Skeletal muscle tissue (tissue), 4 donors: ENCODE results near the gene IGDCC3. TPM values are rescaled to one million over a fixed set of nuclear protein-coding genes. Genes with fewer than 3 reads are reported as not detected.

Source experiments
- H3K27ac ChIP-seq: one replicate; pipeline ENCODE4 v1.7.0; 2013; ENCODE audit warnings: mild to moderate bottlenecking, low read depth, low read length, inconsistent platforms
- H3K27me3 ChIP-seq, 3 donors: one replicate each; pipeline ENCODE4 v1.7.0; 2013; ENCODE audit warnings: low read length in 3 of 3; ENCODE audit not compliant: control insufficient read depth in 3 of 3, insufficient read depth in 3 of 3
- H3K36me3 ChIP-seq, 3 donors: one replicate each; pipeline ENCODE4 v1.7.0; 2013; ENCODE audit warnings: low read length in 3 of 3; ENCODE audit not compliant: control insufficient read depth in 3 of 3, insufficient read depth in 3 of 3
- H3K4me1 ChIP-seq, 3 donors: one replicate each; pipeline ENCODE4 v1.7.0; 2013; ENCODE audit warnings: low read length in 3 of 3, mild to moderate bottlenecking in 3 of 3; ENCODE audit not compliant: control insufficient read depth in 3 of 3, insufficient read depth in 3 of 3
- H3K4me3 ChIP-seq, 3 donors: one replicate each; pipeline ENCODE4 v1.7.0; 2013; ENCODE audit warnings: low read length in 3 of 3
- H3K9ac ChIP-seq, 3 donors: one replicate each; pipeline ENCODE4 v1.7.0; 2013; ENCODE audit warnings: low read length in 3 of 3, mild to moderate bottlenecking in 3 of 3, moderate library complexity in 2 of 3, low read depth in 1 of 3
- H3K9me3 ChIP-seq, 3 donors: one replicate each; pipeline ENCODE4 v1.7.0; 2013; ENCODE audit warnings: low read length in 3 of 3; ENCODE audit not compliant: control insufficient read depth in 3 of 3
- total RNA-seq: library from RNA; depleted of rRNA; stranded (reverse); fragments of >200 nt; gene quantifications from one replicate; pipeline ENCODE4 v1.2.3, GENCODE V29; 2014
- donor health status: Osteomylitis.

The IGDCC3 gene
- total RNA-seq, 1 donor from 2014 or later: 1.0 TPM

DNA sequence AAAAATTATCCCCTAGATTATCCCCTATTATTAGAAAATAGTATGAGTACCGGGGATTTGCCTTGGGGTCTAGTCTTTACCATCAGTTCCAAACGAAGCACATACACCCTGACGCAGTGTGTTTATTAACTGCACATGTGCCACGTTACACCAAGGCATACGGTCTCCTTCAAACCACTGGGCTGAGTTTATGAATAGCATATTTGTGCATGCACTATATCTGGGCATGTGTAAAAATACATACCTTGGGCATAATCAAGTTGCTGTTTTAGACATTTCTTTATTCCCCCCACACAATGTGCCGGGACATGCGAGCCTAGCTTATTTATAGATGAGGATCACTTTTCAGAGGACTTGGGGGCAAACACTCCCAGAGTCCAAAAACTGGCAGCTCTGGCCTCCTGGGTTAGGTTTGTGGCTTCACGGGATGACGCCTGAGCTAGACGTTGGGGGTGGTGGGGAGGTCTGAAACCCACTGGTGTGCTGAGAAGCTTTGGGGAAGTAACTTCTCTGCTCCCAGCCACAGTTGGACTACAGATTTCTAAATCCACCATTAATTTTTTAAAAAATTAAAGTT is 28.7 kb upstream of the IGDCC3 start:
- Histone ChIP-seq H3K9me3 (no peaks in the 10 kb centered on the region), H3K36me3 (peaks cover 0 to 3% (median 0%) of the 10 kb centered on the region in 3 donors), H3K4me3 (peak overlapping the region in 2 of 3 donors; percentile 1 to 15), H3K9ac (peak overlapping the region; percentile 44 to 68 (median 62)), H3K4me1 (peaks cover 31 to 68% (median 32%) of the 10 kb centered on the region in 3 donors), H3K27me3 (no peaks in the 10 kb centered on the region), H3K27ac (peak overlapping the region; percentile 84)

DNA sequence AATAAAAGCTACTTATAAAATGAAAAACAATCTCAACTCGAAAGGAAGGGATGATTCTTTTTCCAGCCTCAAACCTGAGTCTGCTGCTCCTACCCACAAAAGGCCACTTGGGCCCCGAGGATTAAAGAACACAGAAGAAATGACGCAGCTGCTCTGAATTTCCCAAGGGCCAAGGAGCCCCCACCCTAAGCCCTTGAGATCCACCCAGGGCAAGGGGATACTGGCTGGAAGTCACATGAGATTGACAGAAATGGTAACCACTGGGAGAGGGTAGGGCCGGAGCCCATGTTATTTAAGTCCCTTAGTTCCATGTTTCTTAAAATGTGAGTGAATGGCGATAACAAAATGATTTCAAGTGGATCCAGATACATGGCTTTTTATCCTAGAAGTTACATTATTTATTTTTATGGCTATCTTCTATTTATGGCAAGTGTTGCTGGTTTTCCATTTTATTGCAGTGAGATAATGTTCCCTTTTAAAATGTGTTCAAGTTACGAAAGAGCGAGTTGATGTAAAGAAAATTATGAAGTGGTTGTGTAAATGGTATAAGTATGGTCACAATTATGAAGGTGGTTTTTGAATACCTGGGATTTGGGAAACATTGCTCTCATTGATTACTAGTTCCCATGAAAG is 28.1 kb upstream of the IGDCC3 start:
- peak overlapping the region in 1 of 3 donors; percentile 62 for H3K9ac ChIP-seq
- H3K4me1 ChIP-seq: peaks cover 32 to 68% (median 38%) of the 10 kb centered on the region in 3 donors
- peak overlapping the region; percentile 84 for H3K27ac ChIP-seq
- H3K9me3 ChIP-seq: no peaks in the 10 kb centered on the region
- H3K4me3 ChIP-seq: peak overlapping the region in 1 of 3 donors; percentile 15
- peaks cover 0 to 3% (median 0%) of the 10 kb centered on the region in 3 donors for H3K36me3 ChIP-seq
- H3K27me3 ChIP-seq: no peaks in the 10 kb centered on the region

DNA sequence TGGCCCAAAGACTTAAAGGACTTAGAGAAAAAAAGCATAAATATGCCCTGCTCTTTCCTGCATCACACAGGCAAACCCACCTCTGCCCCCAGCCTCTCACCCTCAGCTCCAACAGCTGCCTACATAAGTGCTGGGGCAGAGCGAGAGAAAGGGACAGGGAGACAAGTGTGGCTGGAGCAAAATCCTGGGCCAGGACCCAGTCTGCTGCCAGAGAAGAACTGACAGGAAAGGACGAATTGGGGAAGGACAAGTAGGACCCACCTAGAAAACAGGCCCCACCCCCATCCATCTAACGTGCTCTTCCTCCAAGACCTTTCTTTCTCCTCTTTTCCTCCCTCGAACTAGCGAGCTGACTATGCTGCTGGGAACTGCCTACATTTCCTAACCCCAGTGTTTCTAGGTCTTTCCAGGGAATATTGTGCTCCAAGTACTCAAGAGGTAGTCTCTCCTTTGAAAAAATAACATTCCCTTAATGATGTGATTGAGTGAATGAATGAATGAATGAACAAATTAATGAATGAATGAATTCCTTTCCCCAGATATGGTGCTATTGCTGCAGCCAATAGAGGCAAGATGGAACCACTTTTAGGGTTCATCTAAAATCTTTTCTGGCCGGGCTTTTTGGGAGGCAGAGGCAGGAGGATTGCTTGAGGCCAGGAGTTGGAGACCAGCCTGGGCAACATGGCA is 26.5 kb upstream of the IGDCC3 start:
- no peaks in the 10 kb centered on the region for H3K27me3 ChIP-seq
- H3K36me3 ChIP-seq: peaks cover 0 to 2% (median 0%) of the 10 kb centered on the region in 3 donors
- peak overlapping the region; percentile 19 for H3K27ac ChIP-seq
- H3K9me3 ChIP-seq: no peaks in the 10 kb centered on the region
- no peak overlapping the region for H3K9ac ChIP-seq
- peaks cover 36 to 63% (median 39%) of the 10 kb centered on the region in 3 donors for H3K4me1 ChIP-seq
- no peak overlapping the region for H3K4me3 ChIP-seq

DNA sequence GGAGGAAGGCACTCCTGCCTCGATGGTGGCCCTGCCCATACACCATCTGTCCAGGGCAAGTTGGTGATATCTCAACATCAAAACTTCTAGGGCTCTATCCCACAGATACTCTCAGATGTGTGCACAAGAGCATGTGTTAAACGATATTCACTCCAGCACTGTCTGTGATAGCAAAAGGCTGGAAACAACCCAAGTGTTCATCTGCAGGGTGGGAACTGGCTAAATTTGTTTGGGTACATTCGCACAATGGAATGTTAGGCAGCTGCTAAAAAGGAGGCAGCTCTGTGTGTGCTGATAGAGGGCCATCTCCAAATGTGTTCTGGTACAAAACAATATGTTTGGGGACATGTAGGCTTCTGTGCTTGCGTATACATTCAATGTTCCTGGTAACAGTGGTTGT is 25.2 kb upstream of the IGDCC3 start:
- H3K27ac ChIP-seq: peak overlapping the region; percentile 19

DNA sequence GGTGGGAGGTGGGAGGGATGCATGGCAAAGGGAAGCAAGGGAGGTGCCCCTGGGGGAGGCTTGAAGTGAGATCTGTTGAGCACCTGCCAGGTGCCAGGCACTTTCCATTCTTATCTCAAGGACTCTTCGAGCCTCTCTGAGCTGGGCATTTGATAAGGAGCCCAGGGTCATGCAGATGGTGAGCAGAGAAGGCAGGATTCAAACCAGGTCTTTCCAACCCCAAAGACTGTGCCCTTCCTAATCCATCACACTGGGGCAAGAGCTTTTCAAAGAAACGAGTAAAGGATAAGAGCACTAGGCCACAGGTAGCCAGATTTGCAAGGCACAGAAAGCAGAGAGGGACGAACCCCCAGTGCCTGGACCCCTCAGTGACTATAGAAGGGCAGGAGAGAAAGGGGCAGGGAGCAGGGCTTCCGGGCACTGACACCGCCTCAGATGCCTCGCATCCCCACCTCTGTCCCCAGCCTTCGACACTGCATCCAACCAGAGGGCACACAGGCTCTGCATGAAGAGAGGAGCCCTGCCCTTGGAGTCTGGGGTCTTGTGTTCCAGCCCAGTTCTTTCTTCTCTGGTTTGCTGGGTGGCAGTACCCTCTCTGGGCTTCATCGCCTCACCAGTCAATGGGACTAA is 23.9 kb upstream of the IGDCC3 start:
- Histone ChIP-seq H3K4me3 (no peak overlapping the region), H3K36me3 (peaks cover 0 to 2% (median 0%) of the 10 kb centered on the region in 3 donors), H3K4me1 (peaks cover 33 to 50% (median 34%) of the 10 kb centered on the region in 3 donors), H3K27ac (peak overlapping the region; percentile 67), H3K9me3 (no peaks in the 10 kb centered on the region), H3K27me3 (peaks cover 0 to 4% (median 0%) of the 10 kb centered on the region in 3 donors), H3K9ac (peak overlapping the region in 2 of 3 donors; percentile 5 to 16)

More for the DNA sequence above, 25.2 kb upstream of the IGDCC3 start:
- Histone ChIP-seq H3K4me1 (peaks cover 34 to 53% (median 35%) of the 10 kb centered on the region in 3 donors), H3K27me3 (no peaks in the 10 kb centered on the region), H3K4me3 (no peak overlapping the region), H3K36me3 (no peaks in the 10 kb centered on the region), H3K9me3 (no peaks in the 10 kb centered on the region), H3K9ac (no peak overlapping the region)

DNA sequence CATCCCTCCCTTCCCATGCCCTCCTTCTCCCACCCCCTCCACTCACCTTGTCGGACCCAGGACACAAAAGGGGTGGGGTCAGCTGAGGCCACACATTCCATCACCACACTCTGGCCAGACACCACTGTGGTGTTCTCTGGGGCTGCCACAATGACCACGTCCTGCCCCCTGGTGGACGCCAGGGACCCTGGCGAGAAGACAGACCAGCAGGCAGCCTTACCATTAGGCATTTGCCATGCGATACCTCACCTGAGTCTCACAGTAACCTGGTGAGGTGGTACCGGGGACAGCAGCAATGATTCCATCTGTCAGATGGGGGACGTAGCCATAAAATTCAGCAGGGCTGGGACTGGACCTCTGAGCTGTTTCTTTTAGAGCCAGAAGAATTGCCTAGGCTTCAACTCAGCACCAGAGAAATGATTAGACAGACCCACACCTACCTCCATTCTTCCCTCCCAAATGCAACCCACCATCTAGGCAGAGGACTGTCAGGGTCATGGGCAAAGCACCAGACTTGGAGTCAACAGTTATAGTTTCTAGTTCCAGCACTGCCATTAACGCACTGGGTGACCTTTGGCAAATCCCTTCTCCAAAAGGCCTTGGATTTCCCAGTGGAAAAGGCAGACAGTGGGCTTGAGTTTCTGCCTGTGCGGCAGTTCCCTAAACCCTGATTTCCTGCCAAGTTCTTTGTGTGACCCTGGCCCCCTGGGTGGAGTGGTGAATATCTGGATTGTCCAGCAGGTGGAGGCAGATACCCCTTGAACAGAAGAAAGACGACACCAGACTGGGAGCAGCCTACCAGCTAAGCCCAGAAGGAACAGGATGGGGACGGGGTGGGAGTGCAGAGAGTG is 23.2 kb upstream of the IGDCC3 start:
- H3K9ac ChIP-seq: peak overlapping the region; percentile 25 to 63 (median 34)
- no peaks in the 10 kb centered on the region for H3K9me3 ChIP-seq
- peaks cover 29 to 43% (median 30%) of the 10 kb centered on the region in 3 donors for H3K4me1 ChIP-seq
- peaks cover 0 to 4% (median 3%) of the 10 kb centered on the region in 3 donors for H3K27me3 ChIP-seq
- H3K36me3 ChIP-seq: peaks cover 0 to 2% (median 0%) of the 10 kb centered on the region in 3 donors
- H3K27ac ChIP-seq: peak overlapping the region; percentile 67
- H3K4me3 ChIP-seq: no peak overlapping the region

DNA sequence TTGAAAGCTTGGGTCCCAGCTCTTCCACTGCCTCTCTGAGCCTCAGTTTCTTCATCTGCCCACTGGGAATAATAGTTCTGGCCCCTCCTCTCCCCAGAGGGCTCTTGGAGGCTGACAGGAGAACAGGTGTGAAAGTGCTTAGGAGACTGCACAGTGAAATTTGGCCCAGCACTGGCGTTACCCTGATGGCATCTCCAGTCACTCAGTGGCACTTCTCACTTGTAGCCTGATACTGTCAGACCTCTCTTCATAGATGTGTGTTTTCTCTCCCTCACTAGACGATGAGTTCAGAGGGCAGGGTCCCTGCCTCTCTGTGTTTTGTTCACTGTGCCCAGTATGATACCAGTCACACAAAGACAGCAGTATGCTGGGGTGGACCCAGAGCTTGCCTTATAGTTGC is 22.2 kb upstream of the IGDCC3 start:
- Histone ChIP-seq H3K9ac (peak overlapping the region in 1 of 3 donors; percentile 26), H3K27ac (peak overlapping the region; percentile 67), H3K4me3 (no peak overlapping the region), H3K4me1 (peaks cover 26 to 39% (median 28%) of the 10 kb centered on the region in 3 donors), H3K9me3 (no peaks in the 10 kb centered on the region), H3K36me3 (peaks cover 0 to 5% (median 4%) of the 10 kb centered on the region in 3 donors), H3K27me3 (peaks cover 0 to 5% (median 5%) of the 10 kb centered on the region in 3 donors)

DNA sequence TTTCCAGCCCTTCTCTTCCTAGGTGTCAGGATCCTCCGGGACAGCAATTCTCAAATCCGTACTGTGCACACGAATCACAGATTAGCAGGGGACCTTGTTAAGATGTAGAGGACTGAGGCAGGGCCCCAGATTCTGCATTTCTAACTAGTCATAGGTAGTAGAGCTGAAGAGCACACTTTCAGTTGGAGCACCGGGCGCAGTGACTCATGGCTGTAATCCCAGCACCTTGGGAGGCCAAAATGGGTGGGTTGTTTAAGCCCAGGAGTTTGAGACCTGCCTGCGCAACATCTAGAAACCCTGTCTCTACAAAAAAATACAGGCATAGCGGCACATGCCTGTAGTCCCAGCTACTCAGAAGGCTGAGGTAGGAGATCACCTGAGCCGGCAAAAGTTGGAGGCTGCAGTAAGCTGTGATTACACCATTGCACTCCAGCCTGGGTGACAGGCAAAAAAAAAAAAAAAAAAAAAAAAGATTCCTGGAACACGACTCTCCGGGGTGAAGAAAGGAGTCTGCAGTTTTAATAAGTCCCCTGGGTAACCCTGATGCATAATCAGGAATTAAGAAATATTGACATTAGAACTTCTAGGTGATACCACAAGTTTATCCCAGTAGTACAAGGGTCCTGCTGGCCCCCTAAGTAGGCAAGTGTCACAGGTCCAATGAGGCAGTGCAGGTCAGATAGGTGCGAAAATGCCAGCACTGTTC is 21.4 kb upstream of the IGDCC3 start:
- Histone ChIP-seq H3K4me1 (peaks cover 26 to 36% (median 28%) of the 10 kb centered on the region in 3 donors), H3K9ac (no peak overlapping the region), H3K9me3 (no peaks in the 10 kb centered on the region), H3K27ac (no peak overlapping the region), H3K4me3 (no peak overlapping the region), H3K36me3 (peaks cover 4 to 13% (median 7%) of the 10 kb centered on the region in 3 donors), H3K27me3 (peaks cover 0 to 13% (median 12%) of the 10 kb centered on the region in 3 donors)
